Measurements from ENCODE around the gene PCGF2.
A peak's percentile ranks its signal among the peaks of the same experiment; 100 is the strongest.
"Not testable (repeated sequence)": the region's sequence is repeated elsewhere in the genome, so short reads cannot be mapped to it uniquely, and the experiment has no call there.

The PCGF2 gene

DNA sequence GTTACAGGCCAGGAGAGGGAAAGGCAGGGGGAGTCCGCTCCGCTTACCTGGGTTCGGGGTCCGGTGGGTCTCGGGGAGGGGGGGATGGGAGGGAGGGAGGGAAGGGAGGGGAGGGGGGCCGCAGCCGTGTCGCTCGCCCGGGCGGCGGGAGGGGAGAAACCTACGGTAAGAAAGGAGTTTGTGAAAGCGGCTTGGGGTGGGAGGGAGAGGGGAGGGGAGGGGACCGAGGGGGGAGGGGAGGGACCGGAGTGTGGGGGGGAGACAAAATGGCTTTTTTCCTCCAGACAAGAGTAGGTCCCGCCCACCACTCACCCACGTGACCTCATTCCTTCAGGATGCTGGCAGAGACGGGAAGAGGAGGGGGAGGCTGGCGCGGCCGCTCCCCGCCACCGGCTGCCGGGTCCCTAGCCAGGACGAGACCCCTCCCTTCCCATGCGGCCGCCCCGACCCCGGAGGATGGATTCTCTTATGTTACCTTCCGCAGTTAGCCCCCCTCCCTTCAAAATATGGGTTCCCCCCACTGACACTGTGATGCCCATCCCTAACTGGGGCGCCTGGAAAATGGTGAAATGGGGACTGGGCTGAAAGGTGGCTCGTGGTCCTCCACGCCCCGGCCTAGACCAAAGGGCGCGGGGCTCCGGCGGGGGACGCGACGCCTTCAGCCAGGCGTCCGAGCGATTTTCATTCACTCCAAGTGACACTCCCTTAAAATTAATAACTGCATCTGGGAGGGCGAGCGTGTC lies at the start of gene PCGF2:
PCGF2 (minus strand) TSS at position 188 of the 743 bp plus-strand sequence. CDS start 7,934 bp downstream, outside the sequence.
- peak; percentile 93 for DNase-seq

DNA sequence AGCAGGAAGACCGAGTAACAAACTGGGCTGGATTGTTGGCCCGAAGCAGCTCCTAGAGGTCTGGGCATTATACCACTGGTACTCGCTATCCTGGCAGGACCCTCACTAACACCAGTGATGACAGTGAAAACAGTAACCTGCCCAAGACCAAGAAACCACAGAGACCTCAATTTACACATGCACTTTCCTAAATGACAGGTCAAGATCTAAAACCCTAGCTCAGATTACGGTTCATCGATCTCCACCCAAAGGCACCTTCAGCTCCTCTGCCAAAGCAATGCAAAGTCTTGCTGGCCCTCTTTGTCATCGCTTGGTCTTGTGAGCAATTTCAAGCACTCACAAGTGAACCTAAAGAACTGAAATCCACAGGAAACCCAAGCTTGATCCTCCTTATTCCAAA lies 49.7 kb upstream of the PCGF2 start:
- no peak for DNase-seq

DNA sequence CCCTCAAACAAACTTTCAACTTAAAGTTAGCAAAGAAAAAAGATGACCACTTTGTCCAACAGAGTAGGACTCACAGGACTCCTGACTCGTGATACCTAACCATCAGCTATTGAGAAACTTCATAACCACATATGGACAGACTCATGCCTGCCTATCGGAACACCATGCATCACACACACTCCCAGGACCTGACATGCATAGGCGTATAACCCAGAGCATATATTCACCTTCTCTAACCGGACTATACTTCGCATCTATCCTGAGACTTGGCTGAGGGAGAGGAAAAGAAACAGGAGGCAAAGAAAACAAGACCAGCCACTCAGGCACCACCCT lies 49.0 kb upstream of the PCGF2 start:
- DNase-seq: no peak

DNA sequence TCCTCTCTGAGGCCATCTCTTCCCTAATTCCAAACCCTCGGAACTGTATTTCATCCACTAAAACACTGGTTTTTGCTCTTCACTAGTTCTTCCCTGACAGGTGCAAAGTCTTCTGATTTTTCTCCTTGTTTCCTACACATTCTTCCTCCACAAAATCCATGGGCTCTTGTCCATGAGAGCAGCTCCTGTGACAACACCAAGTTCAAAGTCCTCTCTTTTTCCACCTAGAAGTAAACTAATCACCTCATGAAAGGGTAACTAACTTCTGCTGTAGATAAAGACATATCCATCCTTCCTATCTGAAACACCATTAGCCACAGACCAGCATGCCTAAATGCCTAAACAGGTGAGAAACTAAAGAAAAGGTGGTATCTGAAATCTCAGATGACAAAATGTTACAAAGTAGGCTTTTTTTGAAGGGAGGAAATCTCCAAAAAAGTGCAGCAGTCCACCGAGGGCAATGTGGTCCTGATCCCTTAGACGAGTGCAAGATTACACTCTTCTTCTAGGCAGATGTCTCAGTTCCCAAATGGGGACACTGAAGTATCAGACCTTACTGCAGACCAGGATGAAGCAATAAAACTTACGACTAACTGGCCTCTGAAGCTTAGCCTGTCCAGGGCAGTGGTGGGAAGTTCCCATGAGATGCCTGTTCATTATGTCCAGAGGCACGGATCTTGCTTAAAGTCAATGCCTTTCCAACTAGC lies 48.5 kb upstream of the PCGF2 start:
- no peak for DNase-seq

DNA sequence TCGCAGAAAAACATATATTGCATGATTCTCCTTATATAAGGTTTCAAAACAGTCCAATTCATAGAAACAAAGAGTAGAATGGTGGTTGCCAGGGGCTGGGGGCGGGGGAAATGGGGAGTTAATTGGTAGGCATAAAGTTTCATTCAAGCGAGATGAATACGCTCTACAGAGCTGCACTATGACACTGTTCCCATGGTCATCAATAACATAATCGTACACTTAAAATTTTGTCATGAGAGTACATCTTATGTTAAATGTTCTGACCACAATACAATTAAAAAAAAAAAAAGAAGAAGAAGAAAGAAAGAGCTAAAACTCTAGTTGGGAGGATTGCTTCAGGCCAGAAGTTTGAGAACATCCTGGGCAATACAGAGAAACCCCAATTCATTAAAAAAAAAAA lies 46.1 kb upstream of the PCGF2 start:
- DNase-seq: no peak

DNA sequence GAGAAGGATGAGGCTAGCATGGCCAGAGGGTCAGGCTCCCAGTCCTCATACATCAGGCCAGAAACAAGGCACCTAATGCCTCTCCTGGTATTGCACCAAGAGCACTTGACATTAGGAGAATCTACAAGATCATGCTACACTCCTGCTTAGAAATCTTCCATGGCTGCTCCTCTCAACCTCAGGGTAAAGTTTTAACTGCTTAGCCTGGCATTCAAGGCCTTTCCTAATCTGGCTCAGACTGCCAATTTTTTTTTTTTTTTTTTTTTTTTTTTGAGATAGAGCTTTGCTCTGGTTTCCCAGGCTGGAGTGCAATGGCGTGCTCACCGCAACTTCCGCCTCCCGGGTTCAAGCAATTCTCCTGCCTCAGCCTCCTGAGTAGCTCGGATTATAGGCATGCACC lies 43.0 kb upstream of the PCGF2 start:
- DNase-seq: no peak

DNA sequence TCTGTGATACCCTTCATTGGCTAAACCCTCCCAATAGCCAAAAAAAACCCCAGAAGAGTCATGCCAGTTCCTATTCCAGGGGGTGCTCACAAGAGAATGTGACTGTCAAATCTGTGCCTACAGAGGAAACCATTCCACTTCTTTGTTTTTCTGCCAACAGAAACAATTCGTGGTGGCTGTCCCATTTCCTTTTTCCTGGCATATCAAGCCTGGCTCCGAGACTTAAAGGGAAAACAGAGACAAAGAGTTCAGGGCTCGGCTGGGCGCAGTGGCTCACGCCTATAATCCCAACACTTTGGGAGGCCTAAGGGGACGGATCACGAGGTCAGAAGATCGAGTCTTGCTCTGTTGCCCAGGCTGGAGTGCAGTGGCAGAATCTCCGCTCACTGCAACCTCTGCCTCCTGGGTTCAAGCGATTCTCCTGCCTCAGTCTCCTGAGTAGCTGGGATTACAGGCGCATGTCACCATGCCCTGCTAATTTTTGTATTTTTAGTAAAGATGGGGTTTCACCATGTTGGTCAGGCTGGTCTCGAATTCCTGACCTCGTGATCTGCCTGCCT lies 42.1 kb upstream of the PCGF2 start:
- not testable (repeated sequence) for DNase-seq

DNA sequence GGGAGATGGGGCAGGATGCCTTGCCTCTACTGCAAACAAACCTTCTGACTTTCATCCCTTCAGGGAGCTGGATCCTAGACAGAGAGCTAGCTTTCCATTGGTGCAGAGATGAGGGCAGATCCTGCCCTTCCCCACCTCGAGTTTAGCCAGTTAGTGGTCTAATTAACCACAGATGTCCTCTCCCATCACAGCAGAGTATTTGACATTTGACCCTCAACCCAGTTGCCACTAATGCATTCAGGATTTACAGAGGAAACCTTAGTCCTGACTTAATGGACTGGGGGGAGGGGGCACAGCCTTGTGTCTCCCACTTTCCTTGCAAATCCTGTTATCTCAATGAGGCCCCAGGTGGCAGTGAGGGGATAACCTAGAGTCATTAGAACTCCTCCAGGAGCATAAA lies 41.0 kb upstream of the PCGF2 start:
- DNase-seq: peak; percentile 11

DNA sequence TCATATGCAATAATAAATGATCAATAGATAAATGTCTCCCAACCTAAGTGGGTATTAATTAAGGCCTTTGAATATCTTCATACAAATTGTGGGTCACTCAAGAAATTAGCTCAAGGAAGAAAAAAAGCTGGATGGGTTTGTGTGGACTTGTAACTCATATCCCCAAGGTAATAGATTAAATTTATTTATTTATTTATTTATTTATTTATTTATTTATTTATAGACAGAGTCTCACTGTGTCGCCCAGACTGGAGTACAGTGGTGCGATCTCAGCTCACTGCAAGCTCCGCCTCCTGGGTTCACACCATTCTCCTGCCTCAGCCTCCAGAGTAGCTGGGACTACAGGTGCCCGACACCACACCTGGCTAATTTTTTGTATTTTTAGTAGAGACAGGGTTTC lies 39.9 kb upstream of the PCGF2 start:
- DNase-seq: not testable (repeated sequence)

DNA sequence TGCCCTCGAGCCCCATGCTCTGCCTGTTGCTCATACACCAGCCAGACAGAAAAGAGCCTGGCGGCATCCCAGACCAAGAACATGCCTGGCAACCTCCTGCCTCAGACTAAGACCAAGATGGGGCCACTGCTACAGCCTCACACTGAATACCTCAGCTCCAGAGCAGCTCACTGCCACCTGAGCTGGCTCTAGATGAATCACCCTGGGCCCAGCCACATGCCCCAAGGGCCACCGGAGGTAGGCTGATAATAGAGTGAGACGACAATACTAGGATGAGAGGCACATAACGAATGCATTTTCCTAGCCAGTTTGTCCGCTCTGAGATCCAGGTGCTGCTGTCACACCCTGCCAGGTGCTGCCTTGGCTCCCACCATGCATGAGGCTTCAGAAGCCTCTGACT lies 38.2 kb upstream of the PCGF2 start:
- DNase-seq: no peak

DNA sequence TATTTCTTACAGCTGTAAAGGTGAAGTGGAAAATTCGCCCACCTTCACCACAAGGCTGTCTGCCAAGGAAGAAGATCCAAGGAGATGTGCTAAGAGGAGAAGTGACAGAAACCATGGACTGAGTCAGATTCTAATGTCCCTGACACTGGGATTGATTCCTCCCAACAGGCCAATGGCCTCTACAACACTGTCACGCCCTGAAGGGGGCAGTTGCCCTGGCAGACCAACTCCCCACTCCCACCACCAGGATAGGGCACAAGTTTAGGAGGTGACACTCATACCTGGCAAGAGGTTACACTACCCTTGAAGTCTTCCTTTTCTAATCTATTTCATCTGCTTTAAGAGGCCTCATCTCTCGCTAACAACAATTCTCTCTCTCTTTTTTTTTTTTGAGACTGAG lies 35.1 kb upstream of the PCGF2 start:
- no peak for DNase-seq

DNA sequence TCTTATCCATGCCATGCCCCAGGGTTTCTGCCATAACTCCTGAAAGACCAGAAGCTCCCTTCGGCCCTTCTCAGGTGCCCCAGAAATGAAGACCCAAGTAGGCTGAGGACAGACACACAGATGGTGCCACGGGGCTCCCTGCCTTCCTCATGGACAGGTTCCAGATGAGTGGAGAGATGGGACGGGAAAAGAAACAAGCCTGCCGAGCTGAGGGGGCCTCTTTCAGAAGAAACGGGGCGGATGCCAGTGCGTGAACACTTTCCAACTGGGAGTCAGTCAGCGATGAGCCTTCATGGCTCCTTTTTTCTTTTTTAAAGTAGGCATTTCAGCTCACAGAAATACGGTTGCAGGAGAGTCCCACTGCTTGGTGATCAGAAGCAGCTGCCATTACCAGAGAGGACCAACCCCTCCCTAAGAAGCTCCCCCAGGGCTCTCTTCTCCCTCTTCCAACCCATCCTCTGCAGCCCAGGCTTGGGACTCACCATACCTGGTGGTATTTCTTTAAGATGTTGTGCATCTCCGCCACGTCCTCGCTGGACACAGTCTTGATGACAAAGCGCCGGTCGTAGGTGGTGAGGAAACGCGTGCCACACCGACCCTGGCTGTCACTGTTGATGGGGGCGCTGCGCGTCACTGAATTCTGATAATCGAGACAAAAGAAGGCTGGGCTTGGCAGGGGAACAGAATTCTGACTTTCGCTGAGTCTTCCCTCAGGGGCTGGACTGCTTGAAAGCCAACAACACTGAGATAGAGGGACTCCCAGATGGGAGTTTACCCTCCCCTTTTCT lies 32.0 kb upstream of the PCGF2 start:
- DNase-seq: no peak

DNA sequence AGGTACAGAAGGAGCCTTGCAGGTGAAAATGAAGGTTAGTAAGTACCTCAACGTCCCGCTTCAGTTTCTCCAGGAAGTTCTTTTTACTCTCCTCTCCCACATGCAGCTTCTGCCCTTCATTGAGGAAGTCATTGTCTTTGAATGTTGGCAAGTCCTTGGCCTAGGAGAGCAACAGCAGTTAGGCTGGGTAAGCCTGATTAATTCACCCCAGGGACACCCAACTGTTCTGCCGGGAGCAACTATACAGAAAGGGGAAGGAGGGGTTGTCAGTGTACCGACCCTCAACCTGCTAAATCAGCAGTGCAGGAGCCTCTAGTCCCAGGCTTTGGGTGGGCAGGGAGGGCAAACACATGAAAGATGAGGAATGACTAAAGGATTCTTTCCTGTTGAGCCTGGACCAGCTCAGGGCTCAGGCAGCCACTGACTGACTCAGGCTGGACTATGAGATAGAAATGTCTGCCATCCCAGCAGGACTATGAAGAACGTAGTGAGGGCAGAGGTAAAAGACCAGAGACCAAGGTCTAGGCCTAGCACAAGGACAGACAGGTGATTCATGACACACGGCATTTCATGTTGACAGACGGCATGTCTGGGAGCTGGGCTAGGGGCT lies 29.6 kb upstream of the PCGF2 start:
- DNase-seq: no peak

DNA sequence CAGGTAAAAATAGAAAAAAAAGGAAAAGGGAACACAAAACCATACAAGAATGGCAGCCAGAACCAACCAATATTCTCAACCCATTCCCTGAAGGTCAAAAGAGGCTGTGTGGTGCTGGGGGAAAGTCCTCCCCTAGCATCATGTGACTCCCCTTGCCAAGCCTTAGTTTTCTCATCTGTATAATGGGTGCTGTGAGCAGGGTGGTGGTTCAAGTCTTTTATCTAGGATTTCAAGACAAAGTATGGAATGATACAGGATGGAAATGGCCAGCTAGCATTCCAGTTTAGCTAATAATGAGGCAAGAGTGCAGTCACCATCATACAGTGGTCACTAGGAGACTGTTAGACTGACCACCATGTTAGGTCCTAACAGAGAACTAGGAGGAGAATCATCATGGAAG lies 25.1 kb upstream of the PCGF2 start:
- DNase-seq: no peak

DNA sequence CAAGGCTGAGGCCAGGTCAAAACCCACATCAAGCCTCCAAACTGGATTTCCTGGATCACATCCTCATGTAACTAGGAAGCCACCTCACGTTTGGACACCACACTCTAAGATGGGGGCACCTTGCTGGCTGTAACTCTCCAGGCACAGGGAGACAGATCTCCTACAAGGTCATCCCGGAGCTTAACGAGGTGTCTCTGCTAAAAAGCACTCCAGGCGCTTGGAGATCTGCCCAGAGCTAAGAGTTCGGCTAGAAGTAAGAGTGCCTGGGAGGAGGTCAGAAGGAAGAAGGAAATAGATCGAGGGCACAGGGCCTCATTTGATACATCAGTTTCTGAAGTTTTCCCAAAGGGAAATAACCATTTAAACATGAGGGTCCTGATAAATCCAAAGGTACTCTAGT lies 20.3 kb upstream of the PCGF2 start:
- DNase-seq: no peak

DNA sequence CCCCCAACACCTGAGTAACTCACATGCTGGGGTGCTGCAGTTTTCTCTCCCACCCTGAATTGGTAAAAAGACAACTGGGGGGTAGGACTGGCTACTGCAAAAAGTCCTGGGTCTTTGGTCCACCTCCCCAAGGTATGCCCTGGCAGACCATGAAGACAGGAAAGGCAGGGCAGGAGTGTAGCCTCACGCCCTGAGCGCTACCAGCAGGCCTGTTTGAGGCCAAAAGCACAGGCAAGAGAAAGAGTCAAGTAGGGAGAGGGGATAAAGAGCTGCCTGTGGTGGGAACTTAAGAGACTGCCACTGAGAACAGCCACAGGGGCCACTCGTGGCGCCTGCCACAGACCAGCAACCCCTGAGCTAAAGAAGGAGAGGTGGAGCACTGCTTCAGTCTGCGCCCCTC lies 18.2 kb upstream of the PCGF2 start:
- DNase-seq: no peak

DNA sequence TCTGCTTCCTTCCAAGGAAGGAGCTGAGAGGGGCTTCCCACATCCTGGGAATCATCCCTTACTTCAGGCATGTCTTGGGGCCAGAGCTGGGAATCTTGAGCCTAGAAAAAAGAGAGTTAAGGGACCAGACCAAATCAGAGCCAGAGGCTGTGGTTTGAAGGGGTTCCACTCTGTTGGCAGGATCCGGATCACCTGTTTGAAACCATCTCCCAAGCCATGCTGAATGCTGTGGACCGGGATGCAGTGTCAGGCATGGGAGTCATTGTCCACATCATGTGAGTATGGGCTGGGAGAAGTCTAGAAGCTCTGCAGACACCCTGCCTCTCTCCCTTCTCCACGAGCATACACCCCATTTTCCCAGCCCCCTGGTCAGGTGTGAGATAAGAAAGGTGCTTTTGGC lies 14.1 kb upstream of the PCGF2 start:
- DNase-seq: no peak

DNA sequence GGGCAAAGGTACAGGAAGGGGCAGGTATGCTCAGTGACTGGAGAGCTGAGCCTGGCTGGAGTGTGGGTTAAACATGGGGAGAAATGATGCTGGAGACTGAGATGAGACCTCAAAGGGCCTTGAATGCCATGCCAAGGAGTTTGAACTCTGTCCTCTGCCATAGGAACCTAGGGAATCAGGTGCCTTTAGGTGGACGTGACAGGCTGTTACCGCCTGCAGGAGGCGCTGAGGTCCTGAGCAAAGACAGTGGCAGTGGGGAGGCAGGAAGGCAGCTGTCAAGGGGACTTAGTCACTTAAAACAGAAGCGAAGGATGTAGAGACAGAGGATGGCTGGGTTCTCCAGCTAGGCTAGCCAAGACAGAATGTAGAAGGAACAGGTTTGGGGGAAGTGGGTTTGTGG lies 13.5 kb upstream of the PCGF2 start:
- DNase-seq: peak; percentile 37

DNA sequence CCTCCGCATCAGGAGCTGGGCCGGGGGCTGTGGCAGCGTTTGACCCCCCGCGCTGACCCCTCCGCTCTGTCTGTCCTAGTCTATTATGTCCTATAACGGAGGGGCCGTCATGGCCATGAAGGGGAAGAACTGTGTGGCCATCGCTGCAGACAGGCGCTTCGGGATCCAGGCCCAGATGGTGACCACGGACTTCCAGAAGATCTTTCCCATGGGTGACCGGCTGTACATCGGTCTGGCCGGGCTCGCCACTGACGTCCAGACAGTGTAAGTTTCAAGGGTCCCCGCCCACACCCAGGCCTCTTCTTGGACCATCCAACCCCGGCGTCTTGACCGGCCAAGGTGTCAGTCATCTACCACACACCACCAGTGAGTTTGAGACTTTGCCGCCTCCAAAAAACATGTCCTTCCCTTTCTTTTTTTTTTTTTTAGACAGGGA lies 5.0 kb upstream of the PCGF2 start:
- no peak for DNase-seq

DNA sequence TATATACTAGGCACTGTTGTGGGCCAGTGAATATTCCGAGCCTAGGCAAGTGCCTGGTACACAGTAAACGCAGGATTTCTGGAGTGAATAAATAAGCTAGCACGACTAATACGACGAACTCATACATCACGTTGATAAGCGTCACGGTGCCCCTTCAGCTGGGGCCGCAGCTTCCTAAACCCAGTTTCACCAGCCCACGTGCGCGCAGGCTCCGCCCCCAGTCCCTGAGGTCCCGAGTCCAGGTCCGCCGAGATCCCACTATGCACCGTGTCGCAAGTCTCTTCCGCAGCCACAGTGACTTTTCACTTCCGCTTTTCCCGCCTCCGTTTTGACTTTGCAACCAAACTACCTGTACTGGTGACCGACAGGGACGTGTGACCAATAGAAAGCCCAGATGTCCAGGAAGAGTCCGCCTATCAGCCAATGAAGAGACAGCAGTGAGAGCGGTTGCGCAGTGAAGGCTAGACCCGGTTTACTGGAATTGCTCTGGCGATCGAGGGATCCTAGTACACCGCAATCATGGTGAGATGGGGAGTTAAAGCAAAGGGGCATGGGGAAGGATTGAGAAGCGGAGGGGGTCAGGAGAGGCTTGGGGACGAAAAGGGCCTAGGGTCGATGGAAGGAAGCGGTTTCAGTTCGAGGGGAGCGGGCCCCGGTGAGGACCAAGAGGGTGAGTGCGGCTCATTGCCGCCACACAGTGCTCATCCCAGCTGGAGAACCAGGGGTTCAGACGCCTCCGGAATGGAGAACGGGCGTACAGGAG lies 4.4 kb upstream of the PCGF2 start, which contains the start of gene PSMB3:
PSMB3 (plus strand) TSS at position 434 of the 763 bp plus-strand sequence; CDS start at position 520, 86 bp downstream.
- DNase-seq: peak; percentile 100

DNA sequence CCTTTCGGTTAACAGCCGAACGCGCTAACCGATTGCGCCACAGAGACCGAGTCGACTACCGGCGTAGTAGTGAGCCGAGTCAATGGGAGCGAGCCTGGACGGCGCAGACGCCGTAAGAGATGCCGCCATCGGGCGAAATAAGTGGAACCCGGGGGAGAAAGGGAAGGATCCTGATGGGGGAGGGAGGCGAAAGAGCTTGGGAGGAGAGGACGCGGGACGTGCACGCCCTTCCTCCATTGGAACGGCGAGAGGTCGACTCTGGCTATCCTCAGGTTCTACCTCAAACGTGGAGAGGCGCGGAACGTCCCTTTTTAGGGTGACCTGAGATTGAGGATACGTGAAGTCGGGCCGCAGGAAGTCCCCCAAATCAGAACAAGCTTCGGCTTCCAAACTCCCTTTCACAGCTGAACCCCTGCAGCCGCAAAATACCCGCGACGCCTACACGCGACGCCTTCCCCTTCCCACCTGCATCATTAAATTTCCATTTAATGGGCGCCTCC lies 3.7 kb upstream of the PCGF2 start:
- peak; percentile 87 for DNase-seq
